ENCODE measurements around the gene CTDSPL. TPM values are rescaled to one million over a fixed set of nuclear protein-coding genes. Genes with fewer than 3 reads are reported as not detected.

Gene CTDSPL
- total and polyA plus RNA-seq, 10 of the 15 experiments (the other 5 are each of a cell fraction or from before 2014, with no cell fraction given): 0.05 to 0.51 (median 0.18) TPM; not detected in 6

- ChIA-PET RAD21 (ENCODE audit: unreplicated experiment) (no interaction called here), SMC1A (ENCODE audit: uncharacterized antibody, unreplicated experiment) (no interaction called here), CTCF (interaction anchor here (1.1 kb wide), 1 partner anchor 341 kb away, joined by 3 read pairs; no protein-coding TSS in a partner anchor), POLR2A (no interaction called here)
- Histone ChIP-seq H3K4me1 (ENCODE audit: control insufficient read depth, insufficient read depth, low read length) (no peaks in the 10 kb centered on the region; the same call in 1 of the 2 replicates), H3K9ac (ENCODE audit: control insufficient read depth, insufficient read depth, low read length) (no peak overlapping the region), H3K36me3 (ENCODE audit: control insufficient read depth in 2 of 2, insufficient read depth in 2 of 2, low read length in 1 of 2) (no peaks in the 10 kb centered on the region; a peak in 2 of 4 replicates), H2AFZ (ENCODE audit: control insufficient read depth, low read depth, low read length) (no peak overlapping the region), H3K27me3 (replicated peaks in 1 of 2; ENCODE audit: control insufficient read depth in 2 of 2, insufficient read depth in 2 of 2, low read length in 1 of 2) (no peaks in the 10 kb centered on the region), H3K4me2 (ENCODE audit: control insufficient read depth, insufficient read depth) (no peak overlapping the region), H3K4me3 (no peak overlapping the region), H3K79me2 (ENCODE audit: control insufficient read depth, insufficient read depth, low read length) (no peaks in the 10 kb centered on the region), H4K20me1 (ENCODE audit: control insufficient read depth, insufficient read depth) (no peaks in the 10 kb centered on the region), H3K9me3 (replicated peaks; ENCODE audit: control insufficient read depth, insufficient read depth, low read length) (no peaks in the 10 kb centered on the region), H3K27ac (ENCODE audit: control insufficient read depth, insufficient read depth) (no peak overlapping the region)
- FAIRE-seq (no peak), ATAC-seq (no peak), DNase-seq (ENCODE audit: low read depth, low spot score) (no peak)
- TF ChIP-seq CEBPB (IDR thresholded peaks at IDR 0.05; ENCODE audit: borderline replicate concordance in 1 of 2, low read depth in 2 of 2, low read length in 2 of 2) (no peak), SMARCA5 (IDR thresholded peaks at IDR 0.05) (no peak), CHD2 (IDR thresholded peaks at IDR 0.05; ENCODE audit: borderline replicate concordance, low read depth, low read length) (no peak), FOXM1 (IDR thresholded peaks at IDR 0.05; ENCODE audit: low read depth, low read length) (no peak), CREB1 (IDR thresholded peaks at IDR 0.05; ENCODE audit: low read depth) (no peak), MTA2 (IDR thresholded peaks at IDR 0.05; ENCODE audit: low read depth) (no peak)
- no TSS peak for BruUV-seq (replicated peaks)
- in situ Hi-C loops (cut with MboI): no loop called here
- 84% methylated on average over 16 of the region's 16 CpGs for WGBS (ENCODE audit: insufficient coverage, insufficient replicate concordance, low lambda C conversion rate, missing lambda C conversion rate)
- intact Hi-C loops (cut with micrococcal nuclease; ENCODE audit: unreplicated experiment): no loop called here
Observed at GRCh38 chr3:38006445-38006995, 144.8 kb downstream of the CTDSPL start.

DNA sequence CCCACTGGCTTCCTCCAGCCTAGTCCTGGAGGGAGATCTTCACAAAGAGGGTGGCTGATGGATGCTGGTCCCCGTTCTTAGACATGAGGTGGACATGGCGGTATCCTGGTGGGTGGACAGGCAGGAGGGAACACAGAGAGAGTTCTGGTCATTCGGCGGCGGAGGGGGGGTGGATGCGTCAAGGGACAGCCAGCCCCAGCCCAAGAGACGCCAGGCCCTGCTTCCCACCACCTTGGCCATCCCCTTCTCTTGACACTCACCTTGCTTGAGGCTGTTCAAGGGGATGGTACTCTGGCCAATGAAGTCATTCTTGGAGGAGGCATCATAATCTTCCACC, 146.0 kb downstream of the CTDSPL start:
- intact Hi-C loops (cut with micrococcal nuclease; ENCODE audit: unreplicated experiment) (no loop called here), in situ Hi-C loops (cut with MboI) (no loop called here)
- Histone ChIP-seq H4K20me1 (ENCODE audit: control insufficient read depth, insufficient read depth) (no peaks in the 10 kb centered on the region), H2AFZ (ENCODE audit: control insufficient read depth, low read depth, low read length) (no peak overlapping the region), H3K27me3 (replicated peaks in 1 of 2; ENCODE audit: control insufficient read depth in 2 of 2, insufficient read depth in 2 of 2, low read length in 1 of 2) (no peaks in the 10 kb centered on the region), H3K9me3 (replicated peaks; ENCODE audit: control insufficient read depth, insufficient read depth, low read length) (no peaks in the 10 kb centered on the region), H3K36me3 (ENCODE audit: control insufficient read depth in 2 of 2, insufficient read depth in 2 of 2, low read length in 1 of 2) (no peaks in the 10 kb centered on the region; a peak in 2 of 4 replicates), H3K4me3 (no peak overlapping the region), H3K79me2 (ENCODE audit: control insufficient read depth, insufficient read depth, low read length) (no peaks in the 10 kb centered on the region), H3K4me1 (ENCODE audit: control insufficient read depth, insufficient read depth, low read length) (no peaks in the 10 kb centered on the region; the same call in 1 of the 2 replicates), H3K27ac (ENCODE audit: control insufficient read depth, insufficient read depth) (no peak overlapping the region), H3K4me2 (ENCODE audit: control insufficient read depth, insufficient read depth) (no peak overlapping the region), H3K9ac (ENCODE audit: control insufficient read depth, insufficient read depth, low read length) (no peak overlapping the region)
- ATAC-seq: no peak
- 79% methylated on average over 7 of the region's 7 CpGs for WGBS (ENCODE audit: insufficient coverage, insufficient replicate concordance, low lambda C conversion rate, missing lambda C conversion rate)
- TF ChIP-seq CHD4 (IDR thresholded peaks at IDR 0.05) (no peak), LARP7 (IDR thresholded peaks at IDR 0.05) (no peak), POLR2A (IDR thresholded peaks at IDR 0.05; ENCODE audit: low read depth, low read length) (no peak)
- BruUV-seq (replicated peaks): no TSS peak
- SMC1A ChIA-PET (ENCODE audit: uncharacterized antibody, unreplicated experiment): no interaction called here
- DNase-seq (ENCODE audit: low read depth, low spot score): no peak
- POLR2A ChIA-PET: no interaction called here
- CTCF ChIA-PET: interaction anchor here (1.1 kb wide), 1 partner anchor 340 kb away, joined by 3 read pairs; no protein-coding TSS in a partner anchor
- FAIRE-seq: no peak
- RAD21 ChIA-PET (ENCODE audit: unreplicated experiment): no interaction called here

All from GM12878 (cell line).